ENCODE measurements around the gene BCAS3. TPM values are rescaled to one million over a fixed set of nuclear protein-coding genes. Genes with fewer than 3 reads are reported as not detected.

BCAS3 gene
- total RNA-seq, 2 experiments from 2014 or later: 13.4 to 14.5 TPM

- Histone ChIP-seq H3K9me3 (ENCODE audit: low read length) (no peaks in the 10 kb centered on the region), H3K4me3 (ENCODE audit: low read depth, low read length, poor library complexity, severe bottlenecking) (no peak overlapping the region), H3K79me2 (ENCODE audit: insufficient read depth, low read depth, low read length) (no peaks in the 10 kb centered on the region), H3K36me3 (ENCODE audit: insufficient read depth, low read length) (no peaks in the 10 kb centered on the region), H4K20me1 (ENCODE audit: insufficient read depth, low read length) (no peaks in the 10 kb centered on the region), H3K4me1 (ENCODE audit: insufficient read depth, low read length, poor library complexity, severe bottlenecking) (no peaks in the 10 kb centered on the region), H3K4me2 (ENCODE audit: low read length) (no peak overlapping the region), H2AFZ (ENCODE audit: low read length) (no peak overlapping the region), H3K9me2 (ENCODE audit: insufficient read depth, low read length) (no peaks in the 10 kb centered on the region), H3K27ac (ENCODE audit: low read depth, low read length, poor library complexity, severe bottlenecking) (no peak overlapping the region)
- CTCF ChIA-PET (ENCODE audit: unreplicated experiment): no interaction called here
- no peak for TF ChIP-seq EZH2phosphoT487 (IDR thresholded peaks at IDR 0.05; ENCODE audit: borderline replicate concordance, low read depth, low read length)
- peak; percentile 98 for TF ChIP-seq CTCF (conservative IDR thresholded peaks at IDR 0.05; ENCODE audit: low read length)
- BruUV-seq (replicated peaks): no TSS peak
- intact Hi-C loops (cut with micrococcal nuclease; ENCODE audit: unreplicated experiment): loop anchor here (5.0 kb wide), 1 partner anchor 671 kb away; no protein-coding TSS in a partner anchor
- POLR2A ChIA-PET: interaction anchor here (0.6 kb wide), 1 partner anchor 9 kb away, joined by 4 read pairs; no protein-coding TSS in a partner anchor
- peak; percentile 60 for DNase-seq (ENCODE audit: low spot score)
These were observed 43.3 kb downstream of the BCAS3 start for GRCh38 chr17:60720763-60721531.

- H3K9me3 ChIP-seq (ENCODE audit: low read length): no peaks in the 10 kb centered on the region
- H3K36me3 ChIP-seq (ENCODE audit: insufficient read depth, low read length): no peaks in the 10 kb centered on the region
- no peak overlapping the region for H3K27ac ChIP-seq (ENCODE audit: low read depth, low read length, poor library complexity, severe bottlenecking)
- POLR2A ChIA-PET: interaction anchor here (0.6 to 0.8 kb wide), 3 partner anchors 55 to 1162 kb away, joined by 3 to 6 read pairs (median 4); no protein-coding TSS in a partner anchor
- no peaks in the 10 kb centered on the region for H3K79me2 ChIP-seq (ENCODE audit: insufficient read depth, low read depth, low read length)
- H3K9me2 ChIP-seq (ENCODE audit: insufficient read depth, low read length): no peaks in the 10 kb centered on the region
- no peak for DNase-seq (ENCODE audit: low spot score)
- H2AFZ ChIP-seq (ENCODE audit: low read length): no peak overlapping the region
- no peak overlapping the region for H3K4me2 ChIP-seq (ENCODE audit: low read length)
- H4K20me1 ChIP-seq (ENCODE audit: insufficient read depth, low read length): no peaks in the 10 kb centered on the region
- no peaks in the 10 kb centered on the region for H3K4me1 ChIP-seq (ENCODE audit: insufficient read depth, low read length, poor library complexity, severe bottlenecking)
- CTCF ChIA-PET (ENCODE audit: unreplicated experiment): no interaction called here
- intact Hi-C loops (cut with micrococcal nuclease; ENCODE audit: unreplicated experiment): loop anchor here (5.0 kb wide), 1 partner anchor 668 kb away; no protein-coding TSS in a partner anchor
- H3K4me3 ChIP-seq (ENCODE audit: low read depth, low read length, poor library complexity, severe bottlenecking): no peak overlapping the region
- TF ChIP-seq EZH2phosphoT487 (IDR thresholded peaks at IDR 0.05; ENCODE audit: borderline replicate concordance, low read depth, low read length): no peak
- no peak for TF ChIP-seq CTCF (conservative IDR thresholded peaks at IDR 0.05; ENCODE audit: low read length)
- BruUV-seq (replicated peaks): no TSS peak
These were observed 47.0 kb downstream of the BCAS3 start for GRCh38 chr17:60724647-60725046.

- intact Hi-C loops (cut with micrococcal nuclease; ENCODE audit: unreplicated experiment): no loop called here
- Histone ChIP-seq H3K79me2 (ENCODE audit: insufficient read depth, low read depth, low read length) (no peaks in the 10 kb centered on the region), H3K9me3 (ENCODE audit: low read length) (no peaks in the 10 kb centered on the region), H3K4me1 (ENCODE audit: insufficient read depth, low read length, poor library complexity, severe bottlenecking) (peaks cover 8% of the 10 kb centered on the region), H3K9me2 (ENCODE audit: insufficient read depth, low read length) (no peaks in the 10 kb centered on the region), H3K27ac (ENCODE audit: low read depth, low read length, poor library complexity, severe bottlenecking) (no peak overlapping the region), H3K4me2 (ENCODE audit: low read length) (peak overlapping the region; percentile 17; the same call in 1 of the 2 replicates), H4K20me1 (ENCODE audit: insufficient read depth, low read length) (no peaks in the 10 kb centered on the region), H2AFZ (ENCODE audit: low read length) (peak overlapping the region; percentile 10; the same call in 1 of the 2 replicates), H3K4me3 (ENCODE audit: low read depth, low read length, poor library complexity, severe bottlenecking) (no peak overlapping the region), H3K36me3 (ENCODE audit: insufficient read depth, low read length) (no peaks in the 10 kb centered on the region)
- ChIA-PET CTCF (ENCODE audit: unreplicated experiment) (no interaction called here), POLR2A (no interaction called here)
- BruUV-seq (replicated peaks): no TSS peak
- DNase-seq (ENCODE audit: low spot score): no peak
- no peak for TF ChIP-seq EZH2phosphoT487 (IDR thresholded peaks at IDR 0.05; ENCODE audit: borderline replicate concordance, low read depth, low read length)
- TF ChIP-seq CTCF (conservative IDR thresholded peaks at IDR 0.05; ENCODE audit: low read length): no peak
These were observed 52.2 kb downstream of the BCAS3 start for GRCh38 chr17:60729854-60730253.
